ENCODE measurements around the gene CLEC2B.

The CLEC2B gene

DNA sequence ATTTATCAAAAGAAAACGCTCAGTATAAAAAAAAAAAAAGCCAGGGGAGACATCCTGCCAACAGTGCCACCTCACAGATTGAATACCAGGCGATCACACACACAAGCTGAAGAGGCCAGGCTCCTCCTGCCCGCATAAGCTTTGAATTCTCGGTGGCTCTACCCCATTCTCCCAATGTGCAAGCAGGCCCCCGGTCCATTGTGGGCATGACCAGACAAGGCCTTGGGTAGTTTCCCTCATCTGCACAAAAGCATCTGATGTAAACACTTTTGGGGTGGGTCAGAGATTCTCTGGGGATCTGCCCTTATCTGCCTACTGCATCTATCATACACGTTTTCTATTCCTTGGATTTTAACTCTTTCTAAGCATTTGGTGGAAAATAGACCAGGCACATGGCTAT, 28.4 kb upstream of the CLEC2B start:
- no peak overlapping the region for H3K27ac ChIP-seq (ENCODE audit: low read depth, low read length)
- no peak overlapping the region for H2AFZ ChIP-seq (ENCODE audit: low read depth, low read length, severe bottlenecking)

DNA sequence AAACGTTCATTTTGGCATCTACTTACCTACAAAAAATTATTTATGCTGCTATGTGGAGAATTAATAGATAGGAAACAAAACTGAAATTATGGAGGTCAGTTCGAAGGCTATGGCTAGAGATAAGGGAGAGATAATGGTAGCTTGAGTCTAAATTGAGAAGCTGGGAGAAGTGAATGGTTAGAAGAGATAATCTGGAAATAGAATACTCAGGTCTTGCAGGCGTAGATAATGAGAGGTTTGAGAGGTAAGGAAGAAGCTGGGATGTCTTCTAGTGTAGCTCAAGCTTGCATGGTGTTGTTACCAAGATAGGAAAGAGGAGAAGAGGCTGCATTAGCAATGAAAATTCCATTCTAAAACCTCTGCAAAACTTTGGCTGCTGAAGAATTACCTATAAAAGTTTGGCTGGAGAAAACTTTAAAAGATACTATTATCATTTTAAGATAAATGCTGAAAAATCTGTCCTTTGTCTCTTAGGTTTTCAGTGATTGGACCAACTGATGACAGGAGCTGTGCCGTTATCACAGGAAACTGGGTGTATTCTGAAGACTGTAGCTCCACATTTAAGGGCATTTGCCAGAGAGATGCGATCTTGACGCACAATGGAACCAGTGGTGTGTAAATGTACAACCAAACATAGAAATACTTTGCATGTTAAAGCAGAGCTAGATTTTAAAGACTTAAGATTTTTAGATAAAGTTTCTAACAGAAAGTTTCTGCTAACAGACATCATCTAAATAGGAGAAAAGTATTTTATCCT, 26.2 kb upstream of the CLEC2B start:
- Histone ChIP-seq H4K20me1 (ENCODE audit: low read depth, low read length) (no peaks in the 10 kb centered on the region), H3K4me3 (ENCODE audit: insufficient read depth, low read length, poor library complexity, severe bottlenecking) (no peak overlapping the region), H3K27me3 (ENCODE audit: low read length) (no peaks in the 10 kb centered on the region), H3K9ac (ENCODE audit: low read length) (no peak overlapping the region), H3K27ac (ENCODE audit: low read depth, low read length) (no peak overlapping the region), H3K9me3 (ENCODE audit: insufficient read depth, low read length) (no peaks in the 10 kb centered on the region), H3K36me3 (ENCODE audit: low read length) (no peaks in the 10 kb centered on the region), H3K9me2 (replicated peaks; ENCODE audit: insufficient read depth, low read length) (no peaks in the 10 kb centered on the region), H3F3A (ENCODE audit: insufficient read depth) (no peaks in the 10 kb centered on the region), H3K79me2 (ENCODE audit: insufficient read depth, low read length) (no peaks in the 10 kb centered on the region), H2AFZ (ENCODE audit: low read depth, low read length, severe bottlenecking) (no peak overlapping the region), H3K4me2 (ENCODE audit: low read depth, low read length, poor library complexity, severe bottlenecking) (no peak overlapping the region)
- TF ChIP-seq, protein P1, sequence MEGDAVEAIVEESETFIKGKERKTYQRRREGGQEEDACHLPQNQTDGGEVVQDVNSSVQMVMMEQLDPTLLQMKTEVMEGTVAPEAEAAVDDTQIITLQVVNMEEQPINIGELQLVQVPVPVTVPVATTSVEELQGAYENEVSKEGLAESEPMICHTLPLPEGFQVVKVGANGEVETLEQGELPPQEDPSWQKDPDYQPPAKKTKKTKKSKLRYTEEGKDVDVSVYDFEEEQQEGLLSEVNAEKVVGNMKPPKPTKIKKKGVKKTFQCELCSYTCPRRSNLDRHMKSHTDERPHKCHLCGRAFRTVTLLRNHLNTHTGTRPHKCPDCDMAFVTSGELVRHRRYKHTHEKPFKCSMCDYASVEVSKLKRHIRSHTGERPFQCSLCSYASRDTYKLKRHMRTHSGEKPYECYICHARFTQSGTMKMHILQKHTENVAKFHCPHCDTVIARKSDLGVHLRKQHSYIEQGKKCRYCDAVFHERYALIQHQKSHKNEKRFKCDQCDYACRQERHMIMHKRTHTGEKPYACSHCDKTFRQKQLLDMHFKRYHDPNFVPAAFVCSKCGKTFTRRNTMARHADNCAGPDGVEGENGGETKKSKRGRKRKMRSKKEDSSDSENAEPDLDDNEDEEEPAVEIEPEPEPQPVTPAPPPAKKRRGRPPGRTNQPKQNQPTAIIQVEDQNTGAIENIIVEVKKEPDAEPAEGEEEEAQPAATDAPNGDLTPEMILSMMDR (IDR thresholded peaks at IDR 0.05; ENCODE audit: insufficient read depth, low read length, poor library complexity, severe bottlenecking): no peak
- no peak for TF ChIP-seq EZH2phosphoT487 (conservative IDR thresholded peaks at IDR 0.05; ENCODE audit: low read length)

More for the DNA sequence above, 28.4 kb upstream of the CLEC2B start:
- TF ChIP-seq EZH2phosphoT487 (conservative IDR thresholded peaks at IDR 0.05; ENCODE audit: low read length): no peak
- TF ChIP-seq, protein P1 (IDR thresholded peaks at IDR 0.05; ENCODE audit: insufficient read depth, low read length, poor library complexity, severe bottlenecking): no peak
- Histone ChIP-seq H3K9ac (ENCODE audit: low read length) (no peak overlapping the region), H3K9me2 (replicated peaks; ENCODE audit: insufficient read depth, low read length) (no peaks in the 10 kb centered on the region), H3K4me3 (ENCODE audit: insufficient read depth, low read length, poor library complexity, severe bottlenecking) (no peak overlapping the region), H4K20me1 (ENCODE audit: low read depth, low read length) (no peaks in the 10 kb centered on the region), H3K36me3 (ENCODE audit: low read length) (no peaks in the 10 kb centered on the region), H3K79me2 (ENCODE audit: insufficient read depth, low read length) (no peaks in the 10 kb centered on the region), H3F3A (ENCODE audit: insufficient read depth) (no peaks in the 10 kb centered on the region), H3K9me3 (ENCODE audit: insufficient read depth, low read length) (no peaks in the 10 kb centered on the region), H3K27me3 (ENCODE audit: low read length) (no peaks in the 10 kb centered on the region), H3K4me2 (ENCODE audit: low read depth, low read length, poor library complexity, severe bottlenecking) (no peak overlapping the region)

DNA sequence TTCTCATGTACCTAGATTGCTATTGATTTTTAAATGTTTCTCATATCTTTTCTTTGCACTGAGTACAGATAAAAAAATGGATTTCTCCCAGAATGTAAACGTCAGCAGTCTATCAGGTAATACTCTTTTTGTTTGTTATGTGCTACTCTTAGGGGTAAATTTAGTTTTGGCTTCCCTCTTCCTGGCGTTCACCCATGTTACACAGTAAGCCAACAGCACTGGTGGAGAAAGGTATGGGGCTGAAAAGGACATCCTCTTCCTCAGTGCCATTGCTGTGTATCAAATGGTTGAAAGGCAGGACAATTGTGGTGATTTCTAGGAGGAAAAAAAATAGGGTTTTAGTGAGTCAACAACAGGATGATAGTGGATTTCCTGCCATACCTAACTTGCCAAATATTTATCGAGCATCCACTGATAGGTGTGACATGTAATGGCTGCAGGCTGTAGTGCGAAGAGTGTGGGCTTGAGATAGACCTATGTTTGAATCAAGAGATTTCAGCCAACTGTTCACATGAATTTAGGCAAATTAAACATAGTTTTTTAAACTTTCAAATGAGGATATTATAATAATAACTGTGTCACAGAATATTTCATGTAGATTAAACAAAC, 19.6 kb upstream of the CLEC2B start:
- TF ChIP-seq, protein P1 (IDR thresholded peaks at IDR 0.05; ENCODE audit: insufficient read depth, low read length, poor library complexity, severe bottlenecking): no peak
- TF ChIP-seq EZH2phosphoT487 (conservative IDR thresholded peaks at IDR 0.05; ENCODE audit: low read length): no peak
- Histone ChIP-seq H2AFZ (ENCODE audit: low read depth, low read length, severe bottlenecking) (no peak overlapping the region), H3K9me3 (ENCODE audit: insufficient read depth, low read length) (no peaks in the 10 kb centered on the region), H4K20me1 (ENCODE audit: low read depth, low read length) (no peaks in the 10 kb centered on the region), H3K36me3 (ENCODE audit: low read length) (no peaks in the 10 kb centered on the region), H3K27ac (ENCODE audit: low read depth, low read length) (no peak overlapping the region), H3K9ac (ENCODE audit: low read length) (no peak overlapping the region), H3K79me2 (ENCODE audit: insufficient read depth, low read length) (no peaks in the 10 kb centered on the region), H3K4me3 (ENCODE audit: insufficient read depth, low read length, poor library complexity, severe bottlenecking) (no peak overlapping the region), H3K9me2 (replicated peaks; ENCODE audit: insufficient read depth, low read length) (no peaks in the 10 kb centered on the region), H3K4me2 (ENCODE audit: low read depth, low read length, poor library complexity, severe bottlenecking) (no peak overlapping the region), H3K27me3 (ENCODE audit: low read length) (no peaks in the 10 kb centered on the region), H3F3A (ENCODE audit: insufficient read depth) (no peaks in the 10 kb centered on the region)

Data from SU-DHL-6 (cell line).